Cardiac fibroblast (primary cell): ENCODE measurements around the gene STK11IP.

Experiments used
- DNase-seq, 2 donors: peaks; one replicate each; pipeline versions ENCODE4 v3.0.0 to v3.0.0-alpha.2; 2010; ENCODE audit warnings: low read depth in 2 of 2
- H3K4me3 ChIP-seq, 2 donors: replicated peaks in 1 of 2; 1 replicate in 1 of 2; 2 replicates in 1 of 2; pipeline ENCODE4 v1.5.1; 2011; ENCODE audit warnings: low read depth in 2 of 2, low read length in 2 of 2, mild to moderate bottlenecking in 2 of 2, moderate library complexity in 1 of 2
- TF ChIP-seq, protein P1 (sequence below): IDR thresholded peaks from one replicate; pipeline ENCODE4 v1.5.1; 2011; ENCODE audit warnings: low read depth, mild to moderate bottlenecking, low read length, inconsistent platforms

Gene STK11IP

GRCh38 chr2:219553168-219553417 is 44.6 kb upstream of the STK11IP start:
- TF ChIP-seq, protein P1, sequence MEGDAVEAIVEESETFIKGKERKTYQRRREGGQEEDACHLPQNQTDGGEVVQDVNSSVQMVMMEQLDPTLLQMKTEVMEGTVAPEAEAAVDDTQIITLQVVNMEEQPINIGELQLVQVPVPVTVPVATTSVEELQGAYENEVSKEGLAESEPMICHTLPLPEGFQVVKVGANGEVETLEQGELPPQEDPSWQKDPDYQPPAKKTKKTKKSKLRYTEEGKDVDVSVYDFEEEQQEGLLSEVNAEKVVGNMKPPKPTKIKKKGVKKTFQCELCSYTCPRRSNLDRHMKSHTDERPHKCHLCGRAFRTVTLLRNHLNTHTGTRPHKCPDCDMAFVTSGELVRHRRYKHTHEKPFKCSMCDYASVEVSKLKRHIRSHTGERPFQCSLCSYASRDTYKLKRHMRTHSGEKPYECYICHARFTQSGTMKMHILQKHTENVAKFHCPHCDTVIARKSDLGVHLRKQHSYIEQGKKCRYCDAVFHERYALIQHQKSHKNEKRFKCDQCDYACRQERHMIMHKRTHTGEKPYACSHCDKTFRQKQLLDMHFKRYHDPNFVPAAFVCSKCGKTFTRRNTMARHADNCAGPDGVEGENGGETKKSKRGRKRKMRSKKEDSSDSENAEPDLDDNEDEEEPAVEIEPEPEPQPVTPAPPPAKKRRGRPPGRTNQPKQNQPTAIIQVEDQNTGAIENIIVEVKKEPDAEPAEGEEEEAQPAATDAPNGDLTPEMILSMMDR: no peak
- H3K4me3 ChIP-seq: peak overlapping the region; percentile 57 to 69
- no peak for DNase-seq

DNA sequence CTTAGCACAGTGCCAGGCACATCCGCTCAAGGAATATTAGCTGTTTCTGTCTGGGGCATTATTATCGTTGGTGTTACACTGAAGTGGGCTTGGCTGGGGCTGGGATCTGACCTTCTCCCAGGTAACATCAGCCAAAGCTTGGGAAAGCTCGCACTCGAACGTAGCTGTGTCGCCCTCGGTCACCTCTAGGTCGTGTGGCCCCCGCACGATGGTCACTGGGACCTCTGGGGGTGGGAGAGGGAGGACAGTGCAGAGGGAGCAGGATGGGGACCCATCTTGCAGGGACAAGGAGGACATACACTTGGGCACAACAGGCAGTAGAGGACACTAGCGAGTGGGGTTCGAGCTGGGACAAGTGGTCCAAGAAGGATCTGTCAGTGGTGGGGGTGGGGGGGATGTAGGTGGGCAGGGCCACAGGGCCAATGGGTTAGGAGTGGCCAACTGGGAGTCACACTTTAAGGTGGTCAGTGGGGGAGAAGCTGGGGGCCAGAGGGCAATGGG is 44.1 kb upstream of the STK11IP start:
- TF ChIP-seq, protein P1: no peak
- H3K4me3 ChIP-seq: no peak overlapping the region
- no peak for DNase-seq

DNA sequence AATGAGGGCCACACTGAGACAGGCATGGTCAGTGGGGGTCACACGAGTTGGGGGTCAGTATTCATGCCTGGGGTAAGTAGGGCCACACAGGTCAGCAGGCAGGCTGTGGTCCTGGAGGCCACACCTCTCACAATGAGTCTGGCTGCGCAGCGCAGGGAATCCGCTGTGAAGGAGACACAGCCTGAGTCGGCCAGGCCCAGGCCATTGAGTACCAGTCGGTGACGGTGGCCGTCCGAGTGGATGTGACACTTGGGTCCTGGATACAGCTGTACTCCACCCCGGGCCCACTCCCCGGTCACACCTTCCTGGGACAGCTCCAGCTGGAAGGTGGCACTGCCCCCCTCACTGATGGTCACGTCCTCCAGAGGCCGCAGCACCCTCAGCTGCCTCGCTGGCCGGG is 43.3 kb upstream of the STK11IP start:
- no peak overlapping the region for H3K4me3 ChIP-seq
- TF ChIP-seq, protein P1: no peak
- no peak for DNase-seq

GRCh38 chr2:219555956-219556355 is 41.7 kb upstream of the STK11IP start:
- TF ChIP-seq, protein P1: no peak
- no peak for DNase-seq
- no peak overlapping the region for H3K4me3 ChIP-seq

DNA sequence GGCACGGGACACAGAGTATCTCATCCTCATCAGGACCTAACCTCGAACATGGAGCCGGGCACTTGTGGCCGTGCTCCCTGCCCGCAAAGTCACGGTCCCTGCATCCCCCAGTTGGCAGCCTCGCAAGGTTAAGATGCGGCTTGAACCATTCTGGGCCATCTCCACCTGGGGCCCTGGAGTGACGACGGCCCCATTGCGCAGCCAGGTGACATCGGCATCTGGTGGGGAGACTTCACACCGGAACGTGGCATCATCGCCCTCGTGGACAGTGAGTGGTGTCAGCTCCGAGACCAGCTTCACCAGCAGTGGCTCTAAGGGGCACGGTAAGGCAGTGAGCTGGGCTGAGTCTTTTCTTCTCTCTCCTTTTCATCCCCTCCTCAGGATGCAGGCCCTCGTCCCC is 41.2 kb upstream of the STK11IP start:
- TF ChIP-seq, protein P1: no peak
- no peak for DNase-seq
- H3K4me3 ChIP-seq: no peak overlapping the region

- TF ChIP-seq, protein P1: no peak
- DNase-seq: no peak
- H3K4me3 ChIP-seq: no peak overlapping the region
These were observed 40.3 kb upstream of the STK11IP start for GRCh38 chr2:219557320-219557719.
